HCT116 (cell line): Measurements from ENCODE around the gene CHAD. TPM values are rescaled to one million over a fixed set of nuclear protein-coding genes. Genes with fewer than 3 reads are reported as not detected.

ENCODE experiments used
- ATAC-seq: fragments of 200-7000 bp; cut with Tn5 transposase; 2 replicates; pipeline ENCODE4 v1.9.1; 2020; ENCODE audit warnings: mild to moderate bottlenecking, moderate library complexity
- BruUV-seq: library from RNA; stranded (reverse); fragments of 400-500 nt; replicated peaks from 2 replicates; lab custom pipeline; 2021; lab: Mats Ljungman, UMichigan
- CTCF ChIA-PET: fragments of 300-600 bp; sonication (Branson Sonifier 250); formaldehyde crosslinking; loops from one replicate; lab custom pipeline; 2021; ENCODE audit warnings: antibody characterized with exemption; lab: Charles Lee
- POLR2A ChIA-PET: fragments of 300-600, 350-600 bp; sonication (Branson Sonifier 250); formaldehyde crosslinking; loops from one replicate; lab custom pipeline; 2021; ENCODE audit warnings: antibody characterized with exemption; lab: Charles Lee
- RAD21 ChIA-PET, 2 experiments: fragments of 300-600 bp; sonication (Branson Sonifier 250); formaldehyde crosslinking; loops; one replicate each; lab custom pipeline; 2023; ENCODE audit warnings: low total read pairs in 2 of 2; ENCODE audit not compliant: uncharacterized antibody in 2 of 2, unreplicated experiment in 2 of 2, low non-redundant PET in 1 of 2; lab: Charles Lee
- DNase-seq: peaks from one replicate; pipeline ENCODE4 v3.0.0-alpha.2; 2010; ENCODE audit warnings: low read depth, low spot score
- H2AFZ ChIP-seq: fragments of 200-600 bp; shearing (Covaris generic), sonication (generic); 2 replicates; pipeline ENCODE4 v1.6.1; 2017; ENCODE audit warnings: low read depth, mixed run types, mixed read lengths, antibody characterized with exemption, low read length; ENCODE audit not compliant: poor library complexity, severe bottlenecking
- H3K27ac ChIP-seq: 2 replicates; pipeline ENCODE4 v1.5.1; 2012; ENCODE audit warnings: low read depth, low read length
- H3K27me3 ChIP-seq: fragments of 200-600 bp; sonication (generic); 2 replicates; pipeline ENCODE4 v1.6.1; 2016; ENCODE audit warnings: mixed run types, low read length, mixed read lengths; ENCODE audit not compliant: insufficient read depth
- H3K36me3 ChIP-seq, 2 experiments: fragments of 200-500 bp in 1 of 2; fragments of 200-600 bp in 1 of 2; sonication (Bioruptor generic) in 1 of 2; sonication (generic) in 1 of 2; 2 replicates each; pipeline versions ENCODE4 v1.5.1 to v1.6.1; 2014 to 2016; ENCODE audit warnings: low read length in 2 of 2, inconsistent platforms in 1 of 2, mixed read lengths in 1 of 2, mixed run types in 1 of 2; ENCODE audit not compliant: insufficient read depth in 2 of 2, control insufficient read depth in 1 of 2
- H3K4me1 ChIP-seq, 2 experiments: fragments of 200-600 bp in 1 of 2; sonication (generic) in 1 of 2; 2 replicates each; pipeline versions ENCODE4 v1.5.1 to v1.6.1; 2012 to 2017; ENCODE audit warnings: low read length in 2 of 2, inconsistent platforms in 1 of 2, mild to moderate bottlenecking in 1 of 2, mixed read lengths in 1 of 2, mixed run types in 1 of 2, moderate library complexity in 1 of 2; ENCODE audit not compliant: insufficient read depth in 2 of 2, control insufficient read depth in 1 of 2
- H3K4me2 ChIP-seq: fragments of 200-600 bp; sonication (generic); 2 replicates; pipeline ENCODE4 v1.6.1; 2017; ENCODE audit warnings: mixed run types, low read length, mixed read lengths
- H3K4me3 ChIP-seq, 2 experiments: fragments of 200-600 bp in 1 of 2; sonication (generic) in 1 of 2; replicated peaks in 1 of 2; 2 replicates each; pipeline ENCODE4 v1.5.1; 2011 to 2016; ENCODE audit warnings: low read length in 2 of 2, control low read depth in 1 of 2, low read depth in 1 of 2, mild to moderate bottlenecking in 1 of 2, mixed read lengths in 1 of 2, mixed run types in 1 of 2
- H3K79me2 ChIP-seq: fragments of 200-600 bp; sonication (generic); 2 replicates; pipeline ENCODE4 v1.6.1; 2017; ENCODE audit warnings: mild to moderate bottlenecking, mixed run types, low read length, moderate library complexity, mixed read lengths; ENCODE audit not compliant: insufficient read depth
- H3K9ac ChIP-seq: fragments of 200-600 bp; sonication (generic); 2 replicates; pipeline ENCODE4 v1.6.1; 2016; ENCODE audit warnings: low read length, mixed read lengths
- H3K9me2 ChIP-seq: fragments of 200-600 bp; sonication (generic), shearing (Covaris generic); 2 replicates; pipeline ENCODE4 v1.6.1; 2017; ENCODE audit warnings: mixed run types, mild to moderate bottlenecking, moderate library complexity; ENCODE audit not compliant: insufficient read depth
- H3K9me3 ChIP-seq, 2 experiments: fragments of 200-500 bp in 1 of 2; fragments of 200-600 bp in 1 of 2; sonication (Bioruptor generic) in 1 of 2; sonication (generic) in 1 of 2; 2 replicates each; pipeline ENCODE4 v1.6.1; 2014 to 2017; ENCODE audit warnings: low read length in 2 of 2, mixed read lengths in 2 of 2, inconsistent platforms in 1 of 2, low read depth in 1 of 2, mild to moderate bottlenecking in 1 of 2, mixed run types in 1 of 2, moderate library complexity in 1 of 2; ENCODE audit not compliant: control insufficient read depth in 1 of 2, insufficient read depth in 1 of 2
- H4K20me1 ChIP-seq: fragments of 200-600 bp; sonication (generic), shearing (Covaris generic); 2 replicates; pipeline ENCODE4 v1.6.1; 2017; ENCODE audit warnings: mixed run types, mild to moderate bottlenecking, moderate library complexity; ENCODE audit not compliant: insufficient read depth
- EGR1 ChIP-seq: IDR thresholded peaks from 2 replicates; pipeline ENCODE4 v1.6.1; 2012; ENCODE audit warnings: low read depth
- ELF1 ChIP-seq: IDR thresholded peaks from 2 replicates; pipeline ENCODE4 v1.6.1; 2012; ENCODE audit warnings: low read depth, borderline replicate concordance
- EZH2 ChIP-seq: fragments of 200-600 bp; sonication (generic); IDR thresholded peaks from 2 replicates; pipeline ENCODE4 v1.6.1; 2017; ENCODE audit warnings: antibody characterized with exemption, mixed run types
- EZH2phosphoT487 ChIP-seq: fragments of 200-600 bp; IDR thresholded peaks from 2 replicates; pipeline ENCODE4 v1.6.1; 2018; ENCODE audit warnings: antibody characterized with exemption, borderline replicate concordance
- JUND ChIP-seq: IDR thresholded peaks from 2 replicates; pipeline ENCODE4 v1.6.1; 2012
- POLR2AphosphoS5 ChIP-seq: IDR thresholded peaks from 2 replicates; pipeline ENCODE4 v1.6.1; 2011; ENCODE audit warnings: mild to moderate bottlenecking, low read depth, low read length, moderate library complexity
- RAD21 ChIP-seq: IDR thresholded peaks from 2 replicates; pipeline ENCODE4 v1.6.1; 2012; ENCODE audit warnings: low read depth, mild to moderate bottlenecking
- SIN3A ChIP-seq: IDR thresholded peaks from 2 replicates; pipeline ENCODE4 v1.6.1; 2012; ENCODE audit warnings: low read depth
- SP1 ChIP-seq: IDR thresholded peaks from 2 replicates; pipeline ENCODE4 v1.6.1; 2012; ENCODE audit warnings: low read depth
- SRF ChIP-seq: IDR thresholded peaks from 2 replicates; pipeline ENCODE4 v1.6.1; 2012; ENCODE audit warnings: low read depth
- TCF7L2 ChIP-seq: IDR thresholded peaks from 2 replicates; pipeline ENCODE4 v1.7.0; 2011; ENCODE audit warnings: borderline replicate concordance, inconsistent platforms; ENCODE audit not compliant: insufficient read depth, insufficient read length; ENCODE audit errors: extremely low read depth
- ZNF274 ChIP-seq: fragments of 200-500 bp; sonication (Bioruptor generic); IDR thresholded peaks from 2 replicates; pipeline ENCODE4 v1.6.1; 2014; ENCODE audit warnings: mild to moderate bottlenecking, low read depth, low read length, inconsistent platforms
- intact Hi-C: fragments of 100-400 bp; cut with micrococcal nuclease; formaldehyde crosslinking; loops from 2 replicates; pipeline ENCODE4 v1.10.0; 2022
- total RNA-seq: library from RNA; stranded (reverse); gene quantifications from one replicate; pipeline ENCODE4 v1.2.1, GENCODE V29; 2021; ENCODE audit not compliant: unreplicated experiment
- TF ChIP-seq, protein P1 (sequence below): IDR thresholded peaks from 2 replicates; pipeline ENCODE4 v1.6.1; 2012; ENCODE audit warnings: low read depth

Gene CHAD
- total RNA-seq, 1 experiment from 2014 or later, result not detected

- Histone ChIP-seq H3K79me2 (no peaks in the 10 kb centered on the region), H3K27me3 (no peaks in the 10 kb centered on the region)
- CTCF ChIA-PET, result no interaction called here
Observed at GRCh38 chr17:50439008-50439407, 29.7 kb downstream of the CHAD start.

More at GRCh38 chr17:50439008-50439407, 29.7 kb downstream of the CHAD start:
- no peak for ATAC-seq
- Histone ChIP-seq H3K27ac (no peak overlapping the region), H3K36me3 (no peaks in the 10 kb centered on the region), H3K9me3 (no peaks in the 10 kb centered on the region), H3K9ac (no peak overlapping the region), H3K9me2 (no peaks in the 10 kb centered on the region)
- DNase-seq, result no peak
- RAD21 ChIA-PET, result no interaction called here
- TF ChIP-seq EZH2, result no peak
- TF ChIP-seq, protein P1, sequence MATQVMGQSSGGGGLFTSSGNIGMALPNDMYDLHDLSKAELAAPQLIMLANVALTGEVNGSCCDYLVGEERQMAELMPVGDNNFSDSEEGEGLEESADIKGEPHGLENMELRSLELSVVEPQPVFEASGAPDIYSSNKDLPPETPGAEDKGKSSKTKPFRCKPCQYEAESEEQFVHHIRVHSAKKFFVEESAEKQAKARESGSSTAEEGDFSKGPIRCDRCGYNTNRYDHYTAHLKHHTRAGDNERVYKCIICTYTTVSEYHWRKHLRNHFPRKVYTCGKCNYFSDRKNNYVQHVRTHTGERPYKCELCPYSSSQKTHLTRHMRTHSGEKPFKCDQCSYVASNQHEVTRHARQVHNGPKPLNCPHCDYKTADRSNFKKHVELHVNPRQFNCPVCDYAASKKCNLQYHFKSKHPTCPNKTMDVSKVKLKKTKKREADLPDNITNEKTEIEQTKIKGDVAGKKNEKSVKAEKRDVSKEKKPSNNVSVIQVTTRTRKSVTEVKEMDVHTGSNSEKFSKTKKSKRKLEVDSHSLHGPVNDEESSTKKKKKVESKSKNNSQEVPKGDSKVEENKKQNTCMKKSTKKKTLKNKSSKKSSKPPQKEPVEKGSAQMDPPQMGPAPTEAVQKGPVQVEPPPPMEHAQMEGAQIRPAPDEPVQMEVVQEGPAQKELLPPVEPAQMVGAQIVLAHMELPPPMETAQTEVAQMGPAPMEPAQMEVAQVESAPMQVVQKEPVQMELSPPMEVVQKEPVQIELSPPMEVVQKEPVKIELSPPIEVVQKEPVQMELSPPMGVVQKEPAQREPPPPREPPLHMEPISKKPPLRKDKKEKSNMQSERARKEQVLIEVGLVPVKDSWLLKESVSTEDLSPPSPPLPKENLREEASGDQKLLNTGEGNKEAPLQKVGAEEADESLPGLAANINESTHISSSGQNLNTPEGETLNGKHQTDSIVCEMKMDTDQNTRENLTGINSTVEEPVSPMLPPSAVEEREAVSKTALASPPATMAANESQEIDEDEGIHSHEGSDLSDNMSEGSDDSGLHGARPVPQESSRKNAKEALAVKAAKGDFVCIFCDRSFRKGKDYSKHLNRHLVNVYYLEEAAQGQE, result no peak
- no peak for TF ChIP-seq SIN3A
- TF ChIP-seq POLR2AphosphoS5, result no peak
- TF ChIP-seq ELF1, result no peak
- no peak for TF ChIP-seq EGR1
- TF ChIP-seq RAD21, result no peak
- no peak for TF ChIP-seq EZH2phosphoT487
- TF ChIP-seq SP1, result no peak
- TF ChIP-seq JUND, result no peak
- TF ChIP-seq ZNF274, result no peak
- TF ChIP-seq TCF7L2, result no peak
- TF ChIP-seq SRF, result no peak
- TF ChIP-seq, all 23 proteins: peak for 0
- Histone ChIP-seq H2AFZ (no peak overlapping the region), H3K4me1 (peaks cover 13 to 15% of the 10 kb centered on the region in 2 experiments), H3K4me3 (no peak overlapping the region), H4K20me1 (no peaks in the 10 kb centered on the region), H3K4me2 (no peak overlapping the region)
- no TSS peak for BruUV-seq
- intact Hi-C loops, result no loop called here
- POLR2A ChIA-PET, result no interaction called here
